K562 (cell line): ENCODE data around the gene PEX19. TPM values are rescaled to one million over a fixed set of nuclear protein-coding genes. Genes with fewer than 3 reads are reported as not detected.
A peak's percentile ranks its signal among the peaks of the same experiment; 100 is the strongest.

ENCODE experiments used
- BRCA1 ChIP-seq, 2 experiments: fragments of 450-650 bp in 1 of 2; sonication (generic) in 1 of 2; formaldehyde crosslinking in 1 of 2; IDR thresholded peaks; 2 replicates each; pipeline versions ENCODE4 v1.5.0 to v1.6.1; 2017 to 2020; ENCODE audit warnings: mild to moderate bottlenecking in 1 of 2, missing genetic modification reagents in 1 of 2
- CBX1 ChIP-seq: sonication (generic); IDR thresholded peaks from 2 replicates; pipeline ENCODE4 v1.6.1; 2016; ENCODE audit warnings: antibody characterized with exemption, low read depth, mild to moderate bottlenecking
- DPF2 ChIP-seq: fragments of 450-650 bp; IDR thresholded peaks from 2 replicates; pipeline ENCODE4 v1.6.1; 2016
- EP300 ChIP-seq: IDR thresholded peaks from 2 replicates; pipeline ENCODE4 v1.6.1; 2012; ENCODE audit warnings: low read length, improper control_type of control experiment
- GATAD2B ChIP-seq: fragments of 450-650 bp; IDR thresholded peaks from 2 replicates; pipeline ENCODE4 v1.6.1; 2017; ENCODE audit warnings: mild to moderate bottlenecking, borderline replicate concordance
- GMEB1 ChIP-seq: fragments of 250-450 bp; sonication (Bioruptor Pico); IDR thresholded peaks from 2 replicates; pipeline ENCODE4 v1.4.0; 2020; ENCODE audit warnings: mild to moderate bottlenecking
- KAT7 ChIP-seq: sonication (generic); formaldehyde crosslinking; IDR thresholded peaks from 2 replicates; pipeline ENCODE4 v1.8.0; 2022; ENCODE audit warnings: missing genetic modification reagents, mild to moderate bottlenecking, borderline replicate concordance
- MXI1 ChIP-seq: IDR thresholded peaks from 2 replicates; pipeline ENCODE4 v1.6.1; 2011; ENCODE audit warnings: low read depth, mild to moderate bottlenecking, improper control_type of control experiment, low read length
- NEUROD1 ChIP-seq: fragments of 150-350 bp; IDR thresholded peaks from 2 replicates; pipeline ENCODE4 v1.6.1; 2014; ENCODE audit warnings: borderline replicate concordance, low read length, low read depth; ENCODE audit not compliant: partially characterized antibody
- NFRKB ChIP-seq: fragments of 450-650 bp; IDR thresholded peaks from 2 replicates; pipeline ENCODE4 v1.6.1; 2016; ENCODE audit warnings: low read depth
- NR1H2 ChIP-seq: sonication (generic); formaldehyde crosslinking; IDR thresholded peaks from 2 replicates; pipeline ENCODE4 v1.4.0; 2020; ENCODE audit warnings: mild to moderate bottlenecking, missing genetic modification reagents
- NR2F6 ChIP-seq: fragments of 450-650 bp; formaldehyde crosslinking; IDR thresholded peaks from 2 replicates; pipeline ENCODE4 v1.4.0; 2020; ENCODE audit warnings: mild to moderate bottlenecking
- PHF21A ChIP-seq: fragments of 450-650 bp; IDR thresholded peaks from 2 replicates; pipeline ENCODE4 v1.6.1; 2017; ENCODE audit warnings: low read depth, borderline replicate concordance
- STAT5B ChIP-seq: fragments of 250-450 bp; sonication (Bioruptor Pico); IDR thresholded peaks from 2 replicates; pipeline ENCODE4 v1.8.0; 2021; ENCODE audit warnings: mild to moderate bottlenecking, inconsistent platforms
- polyA plus RNA-seq, 8 experiments: library from polyadenylated mRNA; depleted of rRNA in 4 of 8; stranded (reverse) in 5 of 8; unstranded in 3 of 8; fragments of >200 nt; fragmentation: Nextera tagmentation in 2 of 8; fragmentation: Illumina TruSeq in 1 of 8; extraction: Ambion mirVana in 2 of 8; extraction: Trizol in 1 of 8; gene quantifications; 2 replicates each; pipeline versions ENCODE4 v1.2.1 to v1.2.3, GENCODE V29; 2011 to 2014; ENCODE audit warnings: inconsistent platforms in 1 of 8, missing spikeins in 1 of 8
- total RNA-seq, 7 experiments: library from RNA; depleted of rRNA in 6 of 7; stranded (reverse); fragments of >200 nt in 6 of 7; fragmentation: Illumina TruSeq in 2 of 7; extraction: Trizol in 2 of 7; gene quantifications; 2 replicates each; pipeline versions ENCODE4 v1.2.1 to v1.2.3, GENCODE V29; 2011 to 2021; ENCODE audit warnings: low replicate concordance in 1 of 7
- TF ChIP-seq, protein P1 (sequence below), 2 experiments: IDR thresholded peaks in 1 of 2; conservative IDR thresholded peaks in 1 of 2; 2 replicates each; pipeline ENCODE4 v1.6.1; 2016; ENCODE audit warnings: low read depth in 2 of 2, mild to moderate bottlenecking in 1 of 2, missing compliant biosample characterization in 1 of 2, missing genetic modification characterization in 1 of 2, moderate library complexity in 1 of 2

The PEX19 gene
- total and polyA plus RNA-seq, 9 of the 15 experiments (the other 6 are each of a cell fraction or from before 2014, with no cell fraction given): 32.5 to 103 (median 59.8) TPM

- TF ChIP-seq, protein P1, sequence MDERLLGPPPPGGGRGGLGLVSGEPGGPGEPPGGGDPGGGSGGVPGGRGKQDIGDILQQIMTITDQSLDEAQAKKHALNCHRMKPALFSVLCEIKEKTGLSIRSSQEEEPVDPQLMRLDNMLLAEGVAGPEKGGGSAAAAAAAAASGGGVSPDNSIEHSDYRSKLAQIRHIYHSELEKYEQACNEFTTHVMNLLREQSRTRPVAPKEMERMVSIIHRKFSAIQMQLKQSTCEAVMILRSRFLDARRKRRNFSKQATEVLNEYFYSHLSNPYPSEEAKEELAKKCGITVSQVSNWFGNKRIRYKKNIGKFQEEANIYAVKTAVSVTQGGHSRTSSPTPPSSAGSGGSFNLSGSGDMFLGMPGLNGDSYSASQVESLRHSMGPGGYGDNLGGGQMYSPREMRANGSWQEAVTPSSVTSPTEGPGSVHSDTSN (CRISPR knock-in tag; IDR thresholded peaks at IDR 0.05; ENCODE audit: low read depth): no peak
- TF ChIP-seq, protein P1 (tag; conservative IDR thresholded peaks at IDR 0.05; ENCODE audit: low read depth): no peak
- no peak for TF ChIP-seq STAT5B
- TF ChIP-seq GMEB1 (CRISPR knock-in tag): peak; percentile 78
- TF ChIP-seq NR1H2: peak; percentile 95; the same call in 1 of the 2 replicates
- no peak for TF ChIP-seq BRCA1 (IDR thresholded peaks at IDR 0.05)
- TF ChIP-seq BRCA1 (CRISPR knock-in tag; IDR thresholded peaks at IDR 0.05): peak; percentile 69; the same call in 1 of the 2 replicates
- TF ChIP-seq PHF21A: no peak
- TF ChIP-seq GATAD2B: 0 out of 2 replicates have a peak, but pooled peaks have one; percentile 18
- TF ChIP-seq EP300: peak; percentile 6; the same call in 1 of the 2 replicates
- peak; percentile 98 for TF ChIP-seq NFRKB
- TF ChIP-seq MXI1: no peak
- no peak for TF ChIP-seq KAT7 (CRISPR knock-in tag)
- TF ChIP-seq CBX1: peak; percentile 78
- no peak for TF ChIP-seq NEUROD1
- peak; percentile 62; the same call in 1 of the 2 replicates for TF ChIP-seq DPF2
- peak; percentile 37; the same call in 1 of the 2 replicates for TF ChIP-seq NR2F6 (CRISPR knock-in tag)
- TF ChIP-seq, all 486 proteins: peak for 160
Observed at GRCh38 chr1:160261893-160262794, 22.8 kb downstream of the PEX19 start, which contains the start of gene DCAF8 (continued).
